Stomach (tissue), 4 donors: ENCODE results near the gene PDE6A.

Source experiments
- CTCF ChIP-seq, 7 experiments: fragments of 450-650 bp in 4 of 7; fragments of 200-600 bp in 3 of 7; sonication (generic) in 3 of 7; IDR thresholded peaks; one replicate each; pipeline ENCODE4 v1.5.1; 2016 to 2019; ENCODE audit warnings: antibody characterized with exemption in 7 of 7, control low read depth in 2 of 7, mild to moderate bottlenecking in 1 of 7
- POLR2AphosphoS5 ChIP-seq, 3 donors: sonication (generic); formaldehyde crosslinking; IDR thresholded peaks; one replicate each; pipeline ENCODE4 v1.6.1; 2016; ENCODE audit warnings: antibody characterized with exemption in 3 of 3

GRCh38 chr5:149963729-149964128 lies 19.1 kb upstream of the PDE6A start:
- TF ChIP-seq CTCF (IDR thresholded peaks at IDR 0.05) (no peak), POLR2AphosphoS5 (IDR thresholded peaks at IDR 0.05) (no peak)
